DND-41 (cell line): ENCODE measurements around the gene CTU2.

ENCODE experiments used
- ATAC-seq: fragments of 200-7000 bp; cut with Tn5 transposase; 3 replicates; pipeline ENCODE4 v1.9.1; 2021; ENCODE audit warnings: low read depth; ENCODE audit not compliant: insufficient read depth
- DNase-seq: peaks from one replicate; pipeline ENCODE4 v3.0.0-alpha.2; 2020
- H2AFZ ChIP-seq: 2 replicates; pipeline ENCODE4 v1.6.0; 2012; ENCODE audit warnings: low read depth, low read length
- H3K27ac ChIP-seq: 2 replicates; pipeline ENCODE4 v1.5.1; 2012; ENCODE audit warnings: low read length, inconsistent platforms
- H3K27me3 ChIP-seq: fragments of 200-600 bp; sonication (generic); 2 replicates; pipeline ENCODE4 v1.6.0; 2012; ENCODE audit warnings: low read length, mild to moderate bottlenecking, inconsistent platforms; ENCODE audit not compliant: insufficient read depth, poor library complexity
- H3K36me3 ChIP-seq: 2 replicates; pipeline ENCODE4 v1.5.1; 2012; ENCODE audit warnings: low read length, inconsistent platforms; ENCODE audit not compliant: insufficient read depth
- H3K4me1 ChIP-seq: 2 replicates; pipeline ENCODE4 v1.5.1; 2012; ENCODE audit warnings: mild to moderate bottlenecking, low read length; ENCODE audit not compliant: insufficient read depth
- H3K4me2 ChIP-seq: 2 replicates; pipeline ENCODE4 v1.6.0; 2012; ENCODE audit warnings: mild to moderate bottlenecking, moderate library complexity, low read length, inconsistent platforms; ENCODE audit not compliant: insufficient read depth
- H3K4me3 ChIP-seq, 2 experiments: fragments of 200-600 bp in 1 of 2; shearing (Covaris generic) in 1 of 2; 2 replicates each; pipeline ENCODE4 v1.5.1; 2012 to 2016; ENCODE audit warnings: inconsistent platforms in 2 of 2, low read length in 2 of 2, mild to moderate bottlenecking in 2 of 2, low read depth in 1 of 2, moderate library complexity in 1 of 2
- H3K79me2 ChIP-seq: 2 replicates; pipeline ENCODE4 v1.6.0; 2012; ENCODE audit warnings: low read length, inconsistent platforms; ENCODE audit not compliant: insufficient read depth
- H3K9ac ChIP-seq: 2 replicates; pipeline ENCODE4 v1.6.0; 2012; ENCODE audit warnings: low read depth, mild to moderate bottlenecking, inconsistent platforms, low read length, moderate library complexity
- H3K9me3 ChIP-seq: 2 replicates; pipeline ENCODE4 v1.5.1; 2012; ENCODE audit warnings: low read length, moderate library complexity, mild to moderate bottlenecking, inconsistent platforms; ENCODE audit not compliant: insufficient read depth, severe bottlenecking
- H4K20me1 ChIP-seq: 2 replicates; pipeline ENCODE4 v1.6.0; 2012; ENCODE audit warnings: low read length; ENCODE audit not compliant: insufficient read depth
- CTCF ChIP-seq: IDR thresholded peaks from 2 replicates; pipeline ENCODE4 v1.5.1; 2012; ENCODE audit warnings: borderline replicate concordance, low read length, moderate library complexity, mild to moderate bottlenecking; ENCODE audit not compliant: poor library complexity, severe bottlenecking; ENCODE audit errors: extremely low read depth
- EZH2 ChIP-seq: IDR thresholded peaks from 3 replicates; pipeline ENCODE4 v1.6.1; 2012; ENCODE audit warnings: borderline replicate concordance, low read depth, mild to moderate bottlenecking, moderate library complexity, low read length, inconsistent platforms; ENCODE audit not compliant: severe bottlenecking

The CTU2 gene

GRCh38 chr16:88723911-88724310, 17.6 kb downstream of the CTU2 start:
- Histone ChIP-seq H3K9me3 (no peaks in the 10 kb centered on the region), H3K4me2 (no peak overlapping the region), H3K36me3 (peaks cover 88% of the 10 kb centered on the region), H4K20me1 (peaks cover 11% of the 10 kb centered on the region), H3K4me1 (no peaks in the 10 kb centered on the region), H3K27ac (no peak overlapping the region), H3K4me3 (no peak overlapping the region), H3K9ac (no peak overlapping the region), H3K27me3 (no peaks in the 10 kb centered on the region), H2AFZ (no peak overlapping the region), H3K79me2 (no peaks in the 10 kb centered on the region)
- no peak for ATAC-seq
- TF ChIP-seq CTCF (no peak), EZH2 (no peak)
- no peak for DNase-seq

GRCh38 chr16:88724855-88725555, 18.7 kb downstream of the CTU2 start:
- H4K20me1 ChIP-seq: peaks cover 3% of the 10 kb centered on the region; the same call in 1 of the 2 replicates
- no peak for TF ChIP-seq EZH2
- no peak for TF ChIP-seq CTCF
- no peak overlapping the region for H3K9ac ChIP-seq
- H2AFZ ChIP-seq: no peak overlapping the region
- H3K27ac ChIP-seq: no peak overlapping the region
- ATAC-seq (no peak), DNase-seq (no peak)
- H3K9me3 ChIP-seq: no peaks in the 10 kb centered on the region
- H3K4me3 ChIP-seq: no peak overlapping the region
- no peak overlapping the region for H3K4me2 ChIP-seq
- H3K79me2 ChIP-seq: no peaks in the 10 kb centered on the region
- no peaks in the 10 kb centered on the region for H3K27me3 ChIP-seq
- H3K36me3 ChIP-seq: peaks cover 81% of the 10 kb centered on the region
- no peaks in the 10 kb centered on the region for H3K4me1 ChIP-seq

DNA sequence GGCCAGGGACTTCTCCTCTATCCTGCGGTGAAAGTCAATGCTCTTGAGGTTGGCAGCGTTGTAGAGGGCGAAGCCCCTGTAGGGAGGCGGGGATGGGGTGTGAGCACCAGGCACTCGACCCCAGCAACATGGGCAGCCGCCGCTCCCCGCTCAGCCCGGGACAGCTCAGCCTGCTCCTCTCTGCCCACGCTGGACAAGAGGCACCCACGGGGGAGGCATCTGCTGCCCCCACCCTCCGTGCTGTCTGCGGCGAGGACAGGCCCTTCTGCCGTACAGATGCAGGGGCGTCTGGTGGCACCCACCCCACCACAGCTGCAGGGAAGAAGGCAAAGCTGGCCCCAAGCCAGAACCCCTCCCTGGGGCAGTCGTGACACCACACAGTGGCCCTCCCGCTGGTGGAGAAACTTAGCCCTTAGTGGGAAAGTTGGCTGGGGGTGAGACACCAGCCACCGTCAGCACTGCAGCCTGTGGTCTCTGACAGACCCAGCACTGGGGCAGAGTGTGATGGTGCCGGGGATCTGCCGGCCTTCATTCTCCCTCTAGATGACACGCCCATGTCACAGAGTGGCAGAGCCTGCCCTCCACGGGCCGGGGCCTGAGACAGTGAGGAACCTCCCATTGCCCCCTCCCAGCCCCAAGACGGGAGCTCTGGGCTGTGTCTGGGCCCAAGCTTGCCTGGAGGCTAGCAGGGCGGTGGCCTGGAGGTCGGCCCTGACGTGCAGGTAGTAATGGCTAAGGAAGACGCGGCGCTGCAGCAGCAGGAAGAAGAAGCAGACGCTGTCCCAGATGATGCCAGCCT, 19.5 kb downstream of the CTU2 start:
- no peak for ATAC-seq
- no peaks in the 10 kb centered on the region for H3K27me3 ChIP-seq
- no peak overlapping the region for H3K4me2 ChIP-seq
- no peaks in the 10 kb centered on the region for H3K9me3 ChIP-seq
- H3K9ac ChIP-seq: no peak overlapping the region
- no peaks in the 10 kb centered on the region for H3K4me1 ChIP-seq
- no peaks in the 10 kb centered on the region for H3K79me2 ChIP-seq
- no peak overlapping the region for H3K27ac ChIP-seq
- peaks cover 78% of the 10 kb centered on the region for H3K36me3 ChIP-seq
- peaks cover 6% of the 10 kb centered on the region; the same call in 1 of the 2 replicates for H4K20me1 ChIP-seq
- H3K4me3 ChIP-seq: no peak overlapping the region
- H2AFZ ChIP-seq: no peak overlapping the region
- TF ChIP-seq EZH2 (no peak), CTCF (no peak)
- no peak for DNase-seq
